Suprapubic skin (tissue), 4 donors: ENCODE results near the gene TSPOAP1. TPM values are rescaled to one million over a fixed set of nuclear protein-coding genes. Genes with fewer than 3 reads are reported as not detected.

ENCODE experiments used
- DNase-seq, 2 donors: peaks; one replicate each; pipeline ENCODE4 v3.0.0-alpha.2; 2019; ENCODE audit warnings: low spot score in 2 of 2
- H3K27ac ChIP-seq: fragments of 200-600 bp; sonication (generic); one replicate; pipeline ENCODE4 v1.5.1; 2019
- H3K27me3 ChIP-seq: fragments of 200-600 bp; sonication (generic); one replicate; pipeline ENCODE4 v1.5.1; 2019
- H3K36me3 ChIP-seq: fragments of 200-600 bp; sonication (generic); one replicate; pipeline ENCODE4 v1.5.1; 2019
- H3K4me1 ChIP-seq: fragments of 200-600 bp; sonication (generic); one replicate; pipeline ENCODE4 v1.5.1; 2019
- H3K4me3 ChIP-seq: fragments of 200-600 bp; sonication (generic); one replicate; pipeline ENCODE4 v1.5.1; 2019; ENCODE audit warnings: mild to moderate bottlenecking
- H3K9me3 ChIP-seq: fragments of 200-600 bp; sonication (generic); one replicate; pipeline ENCODE4 v1.5.1; 2019
- EP300 ChIP-seq: sonication (generic); formaldehyde crosslinking; IDR thresholded peaks from one replicate; pipeline ENCODE4 v1.6.1; 2017; ENCODE audit warnings: antibody characterized with exemption
- POLR2A ChIP-seq, 2 donors: fragments of 450-650 bp; IDR thresholded peaks; one replicate each; pipeline ENCODE4 v1.6.1; 2017; ENCODE audit warnings: antibody characterized with exemption in 2 of 2, mild to moderate bottlenecking in 2 of 2, moderate library complexity in 2 of 2
- POLR2AphosphoS5 ChIP-seq, 3 donors: sonication (generic); formaldehyde crosslinking; IDR thresholded peaks; one replicate each; pipeline ENCODE4 v1.6.1; 2017; ENCODE audit warnings: antibody characterized with exemption in 3 of 3
- WGBS: methylation state at CpG from one replicate; pipeline ENCODE4 v1.1.5; 2018; 5-methylcytosine and 5-hydroxymethylcytosine counted together
- total RNA-seq, 4 donors: library from RNA; depleted of rRNA; stranded (reverse); fragments of >200 nt; gene quantifications; one replicate each; pipeline ENCODE4 v1.1.0, GENCODE V29; 2016
- TF ChIP-seq, protein P1 (sequence below), 2 donors: fragments of 200-600 bp in 1 of 2; fragments of 450-650 bp in 1 of 2; sonication (generic) in 1 of 2; IDR thresholded peaks; one replicate each; pipeline ENCODE4 v1.5.1; 2016 to 2019; ENCODE audit warnings: antibody characterized with exemption in 2 of 2, mild to moderate bottlenecking in 1 of 2, moderate library complexity in 1 of 2

TSPOAP1 gene
- total RNA-seq, 4 donors from 2014 or later: 6.8 to 26.9 (median 12.4) TPM

DNA sequence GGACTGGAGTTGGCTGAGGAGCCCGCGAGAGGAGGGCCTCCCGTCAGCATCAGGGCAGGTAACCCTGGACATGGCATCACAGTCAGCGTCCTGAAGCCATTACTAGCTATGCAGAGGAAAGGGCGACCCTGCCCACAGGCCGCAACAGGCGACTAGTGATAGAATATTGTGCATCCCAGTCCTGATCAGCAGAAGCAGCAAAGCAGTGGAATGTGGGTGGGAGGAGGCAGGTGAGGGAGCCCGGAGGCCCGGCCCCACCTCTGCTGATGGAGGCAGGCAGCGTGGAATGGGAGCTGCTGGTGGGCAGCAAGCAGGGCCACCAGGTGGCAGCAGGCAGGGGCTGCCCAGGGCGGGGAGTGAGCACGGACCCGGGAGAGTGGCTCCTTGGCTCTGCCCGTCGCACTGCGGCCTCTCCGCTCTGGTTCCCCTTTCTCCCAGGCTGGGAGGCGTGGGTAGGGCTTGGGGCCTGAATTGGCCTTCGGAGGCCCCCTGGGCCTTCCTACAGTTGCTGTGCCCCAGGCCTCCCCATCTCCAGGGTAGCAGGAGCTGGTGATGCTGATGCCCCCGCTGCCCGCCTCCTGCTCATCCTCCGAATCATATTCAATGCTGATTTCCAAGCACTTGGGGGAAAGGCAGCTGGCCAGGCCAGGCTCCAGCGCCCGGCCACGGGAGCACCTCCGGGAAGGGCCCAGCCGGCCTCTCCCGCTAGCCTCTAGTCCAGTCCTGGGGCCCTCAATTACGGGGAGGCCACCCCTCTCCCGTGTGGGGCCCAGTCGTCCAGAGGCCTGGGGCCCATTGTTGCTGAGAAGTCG lies 20.2 kb downstream of the TSPOAP1 start:
- DNase-seq: no peak
- Histone ChIP-seq H3K27ac (no peak overlapping the region), H3K4me3 (no peak overlapping the region), H3K36me3 (no peaks in the 10 kb centered on the region), H3K4me1 (no peaks in the 10 kb centered on the region), H3K27me3 (no peaks in the 10 kb centered on the region), H3K9me3 (no peaks in the 10 kb centered on the region)
- TF ChIP-seq, protein P1, sequence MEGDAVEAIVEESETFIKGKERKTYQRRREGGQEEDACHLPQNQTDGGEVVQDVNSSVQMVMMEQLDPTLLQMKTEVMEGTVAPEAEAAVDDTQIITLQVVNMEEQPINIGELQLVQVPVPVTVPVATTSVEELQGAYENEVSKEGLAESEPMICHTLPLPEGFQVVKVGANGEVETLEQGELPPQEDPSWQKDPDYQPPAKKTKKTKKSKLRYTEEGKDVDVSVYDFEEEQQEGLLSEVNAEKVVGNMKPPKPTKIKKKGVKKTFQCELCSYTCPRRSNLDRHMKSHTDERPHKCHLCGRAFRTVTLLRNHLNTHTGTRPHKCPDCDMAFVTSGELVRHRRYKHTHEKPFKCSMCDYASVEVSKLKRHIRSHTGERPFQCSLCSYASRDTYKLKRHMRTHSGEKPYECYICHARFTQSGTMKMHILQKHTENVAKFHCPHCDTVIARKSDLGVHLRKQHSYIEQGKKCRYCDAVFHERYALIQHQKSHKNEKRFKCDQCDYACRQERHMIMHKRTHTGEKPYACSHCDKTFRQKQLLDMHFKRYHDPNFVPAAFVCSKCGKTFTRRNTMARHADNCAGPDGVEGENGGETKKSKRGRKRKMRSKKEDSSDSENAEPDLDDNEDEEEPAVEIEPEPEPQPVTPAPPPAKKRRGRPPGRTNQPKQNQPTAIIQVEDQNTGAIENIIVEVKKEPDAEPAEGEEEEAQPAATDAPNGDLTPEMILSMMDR (IDR thresholded peaks at IDR 0.05): no peak
- no peak for TF ChIP-seq POLR2A (IDR thresholded peaks at IDR 0.05)
- TF ChIP-seq EP300: no peak
- TF ChIP-seq POLR2AphosphoS5 (IDR thresholded peaks at IDR 0.05): no peak
- 79% methylated on average over 22 of the region's 32 CpGs for WGBS

DNA sequence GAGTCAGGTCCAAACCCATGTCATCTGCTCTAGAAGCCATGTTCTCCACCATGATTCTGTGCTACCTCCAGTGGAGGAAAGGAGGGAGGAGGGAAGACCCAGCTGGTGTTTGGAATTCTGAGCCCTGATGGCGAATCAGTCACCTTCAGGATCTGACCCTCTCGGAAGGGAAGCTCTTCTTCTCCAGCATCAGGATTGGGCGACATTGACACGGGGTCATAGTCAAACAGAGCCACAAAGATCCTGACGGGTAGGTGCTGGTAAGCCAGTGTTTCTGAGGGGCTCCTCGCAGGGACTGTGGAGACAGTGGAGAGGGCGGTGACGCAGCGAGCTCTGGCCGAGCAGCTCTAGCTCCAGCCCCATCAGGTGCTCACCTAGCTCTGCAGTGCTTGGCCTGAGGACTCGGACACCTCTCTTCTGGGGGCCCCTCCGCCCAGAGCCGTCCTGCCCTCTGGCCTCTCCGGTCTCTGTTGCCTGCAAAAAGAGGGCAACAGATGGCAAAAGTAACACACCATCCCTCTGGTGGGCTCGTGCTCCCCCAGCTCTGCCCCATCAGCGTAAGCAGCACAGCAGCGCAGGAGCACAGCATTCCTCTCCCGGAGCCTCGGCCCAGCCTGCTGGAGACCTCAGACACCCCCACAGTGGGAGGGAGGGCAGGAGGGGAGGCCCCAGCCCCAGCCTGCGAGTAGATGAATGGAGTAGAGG lies 21.0 kb downstream of the TSPOAP1 start:
- Histone ChIP-seq H3K27ac (no peak overlapping the region), H3K4me3 (no peak overlapping the region), H3K36me3 (no peaks in the 10 kb centered on the region), H3K4me1 (no peaks in the 10 kb centered on the region), H3K9me3 (no peaks in the 10 kb centered on the region), H3K27me3 (no peaks in the 10 kb centered on the region)
- 88% methylated on average over 14 of the region's 20 CpGs for WGBS
- DNase-seq: no peak
- TF ChIP-seq POLR2AphosphoS5 (IDR thresholded peaks at IDR 0.05) (no peak), EP300 (no peak), POLR2A (IDR thresholded peaks at IDR 0.05) (no peak)
- TF ChIP-seq, protein P1 (IDR thresholded peaks at IDR 0.05): no peak

DNA sequence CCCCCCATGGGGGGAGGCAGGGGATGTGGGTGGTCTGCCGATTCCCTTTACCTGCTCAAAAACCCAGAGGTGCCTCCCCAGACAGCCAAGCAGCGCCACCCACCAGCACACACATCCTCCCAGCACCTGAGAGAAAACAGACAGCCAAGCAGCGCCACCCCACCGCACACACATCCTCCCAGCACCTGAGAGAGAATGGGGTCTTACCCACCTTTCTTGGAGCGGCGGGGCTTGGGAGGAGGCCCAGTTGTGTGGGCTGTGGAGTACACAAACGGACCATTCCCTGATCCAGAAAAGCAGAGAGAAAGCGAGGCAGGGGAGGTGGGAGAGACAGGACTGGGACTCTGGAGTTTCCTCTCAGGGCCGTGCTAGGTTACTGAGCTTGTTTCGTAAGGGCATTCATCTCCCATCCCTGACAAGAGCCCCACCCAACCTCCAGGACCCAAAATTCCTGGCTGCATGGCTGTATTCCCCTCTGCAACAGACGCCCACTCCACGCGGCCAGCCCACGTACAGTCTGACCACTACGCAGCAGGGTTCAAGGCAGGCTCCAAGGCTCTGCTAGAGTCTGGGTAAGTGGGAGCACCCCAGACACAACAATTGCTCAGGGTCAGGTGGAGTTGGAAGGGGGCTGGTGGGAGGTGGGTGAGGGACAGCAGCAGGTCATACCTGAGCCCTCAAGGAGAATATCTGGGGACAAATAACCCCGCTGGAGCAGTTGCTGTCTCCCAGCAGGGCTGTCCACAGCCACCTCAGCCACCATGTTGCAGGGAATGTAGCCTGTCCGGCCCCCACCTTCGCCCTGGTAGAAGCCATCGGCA lies 22.3 kb downstream of the TSPOAP1 start:
- DNase-seq: no peak
- TF ChIP-seq POLR2AphosphoS5 (IDR thresholded peaks at IDR 0.05) (no peak), POLR2A (IDR thresholded peaks at IDR 0.05) (no peak), EP300 (no peak)
- TF ChIP-seq, protein P1 (IDR thresholded peaks at IDR 0.05): no peak
- Histone ChIP-seq H3K36me3 (no peaks in the 10 kb centered on the region), H3K4me3 (no peak overlapping the region), H3K9me3 (no peaks in the 10 kb centered on the region), H3K27me3 (no peaks in the 10 kb centered on the region), H3K4me1 (no peaks in the 10 kb centered on the region), H3K27ac (no peak overlapping the region)
- WGBS: 86% methylated on average over 9 of the region's 19 CpGs

DNA sequence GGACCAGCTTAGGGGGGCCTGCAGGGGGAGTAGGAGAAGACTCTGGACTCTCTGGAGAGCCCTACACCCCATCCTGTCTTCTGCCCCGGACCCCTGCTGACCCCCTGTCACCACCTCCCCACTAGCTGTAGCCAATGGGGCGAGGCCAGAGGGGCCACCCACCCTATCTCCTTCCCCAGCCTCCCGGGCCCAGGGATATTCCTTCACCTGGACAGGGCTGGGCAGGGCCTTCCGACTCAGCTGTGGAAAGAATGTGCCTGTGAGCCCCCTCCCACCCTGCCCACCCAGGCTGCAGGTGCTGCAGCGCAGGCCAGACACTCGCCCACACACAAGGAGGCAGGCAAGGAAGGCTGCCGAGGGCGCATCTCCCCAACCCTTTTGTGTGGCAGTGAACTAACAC lies 23.0 kb downstream of the TSPOAP1 start:
- no peaks in the 10 kb centered on the region for H3K4me1 ChIP-seq
- no peak overlapping the region for H3K4me3 ChIP-seq
- H3K27me3 ChIP-seq: no peaks in the 10 kb centered on the region
- 92% methylated on average over 2 of the region's 8 CpGs for WGBS
- H3K9me3 ChIP-seq: no peaks in the 10 kb centered on the region
- no peak for TF ChIP-seq EP300
- TF ChIP-seq POLR2AphosphoS5 (IDR thresholded peaks at IDR 0.05): no peak
- TF ChIP-seq POLR2A (IDR thresholded peaks at IDR 0.05): no peak
- TF ChIP-seq, protein P1 (IDR thresholded peaks at IDR 0.05): no peak
- H3K27ac ChIP-seq: no peak overlapping the region
- H3K36me3 ChIP-seq: no peaks in the 10 kb centered on the region
- no peak for DNase-seq
